SK-N-SH (cell line): ENCODE data around the gene SERPINC1. TPM values are rescaled to one million over a fixed set of nuclear protein-coding genes. Genes with fewer than 3 reads are reported as not detected.
"Not testable (repeated sequence)": the region's sequence is repeated elsewhere in the genome, so short reads cannot be mapped to it uniquely, and the experiment has no call there.

Source experiments
- CTCF ChIA-PET: fragments of 300-600, 350-600 bp; formaldehyde crosslinking; extraction: SDS; loops from one replicate; lab custom pipeline; 2021; lab: Yijun Ruan, JAX
- POLR2A ChIA-PET: fragments of 350-600 bp; sonication (Branson Sonifier 250); formaldehyde crosslinking; extraction: SDS; loops from one replicate; lab custom pipeline; 2020; ENCODE audit warnings: antibody characterized with exemption, inconsistent platforms; lab: Yijun Ruan, JAX
- DNase-seq: peaks from one replicate; pipeline ENCODE4 v3.0.0; 2012
- H2AFZ ChIP-seq: fragments of 200-600 bp; sonication (generic); 2 replicates; pipeline ENCODE4 v1.8.1; 2016; ENCODE audit warnings: antibody characterized with exemption, mild to moderate bottlenecking, low read depth
- H3F3A ChIP-seq: fragments of 200-600 bp; sonication (generic); replicated peaks from 2 replicates; pipeline ENCODE3; 2016; ENCODE audit warnings: antibody characterized with exemption, mild to moderate bottlenecking; ENCODE audit not compliant: insufficient read depth
- H3K27ac ChIP-seq, 2 experiments: fragments of 200-500 bp in 1 of 2; fragments of 200-600 bp in 1 of 2; sonication (Bioruptor generic) in 1 of 2; sonication (generic), shearing (Covaris generic) in 1 of 2; 2 replicates each; pipeline versions ENCODE4 v1.5.1 to v1.6.1; 2014 to 2016; ENCODE audit warnings: low read depth in 2 of 2, inconsistent platforms in 1 of 2, low read length in 1 of 2, mild to moderate bottlenecking in 1 of 2, mixed read lengths in 1 of 2
- H3K27me3 ChIP-seq: fragments of 200-600 bp; sonication (generic), shearing (Covaris generic); 2 replicates; pipeline ENCODE4 v1.6.1; 2016; ENCODE audit warnings: mixed run types; ENCODE audit not compliant: insufficient read depth
- H3K36me3 ChIP-seq, 2 experiments: fragments of 200-500 bp in 1 of 2; fragments of 200-600 bp in 1 of 2; sonication (Bioruptor generic) in 1 of 2; sonication (generic) in 1 of 2; replicated peaks in 1 of 2; 2 replicates each; pipeline versions ENCODE3 to v1.5.1; 2014 to 2016; ENCODE audit warnings: low read length in 1 of 2, mild to moderate bottlenecking in 1 of 2; ENCODE audit not compliant: insufficient read depth in 2 of 2, control insufficient read depth in 1 of 2
- H3K4me1 ChIP-seq, 2 experiments: fragments of 200-500 bp in 1 of 2; fragments of 200-600 bp in 1 of 2; sonication (Bioruptor generic) in 1 of 2; sonication (generic), shearing (Covaris generic) in 1 of 2; 2 replicates each; pipeline versions ENCODE4 v1.5.1 to v1.6.1; 2014 to 2016; ENCODE audit warnings: low read depth in 1 of 2, low read length in 1 of 2, mixed run types in 1 of 2; ENCODE audit not compliant: insufficient read depth in 2 of 2, control insufficient read depth in 1 of 2
- H3K4me2 ChIP-seq: fragments of 200-600 bp; sonication (generic), shearing (Covaris generic); 2 replicates; pipeline ENCODE4 v1.6.1; 2017; ENCODE audit warnings: mixed run types
- H3K4me3 ChIP-seq, 2 experiments: fragments of 200-500 bp in 1 of 2; fragments of 200-600 bp in 1 of 2; sonication (Bioruptor generic) in 1 of 2; sonication (generic), shearing (Covaris generic) in 1 of 2; 2 replicates each; pipeline versions ENCODE4 v1.5.1 to v1.8.1; 2014 to 2016; ENCODE audit warnings: low read depth in 2 of 2, inconsistent platforms in 1 of 2, low read length in 1 of 2, mild to moderate bottlenecking in 1 of 2, mixed read lengths in 1 of 2, moderate library complexity in 1 of 2
- H3K79me2 ChIP-seq: fragments of 200-600 bp; sonication (generic); 2 replicates; pipeline ENCODE4 v1.8.1; 2017; ENCODE audit warnings: mild to moderate bottlenecking; ENCODE audit not compliant: insufficient read depth
- H3K9ac ChIP-seq: fragments of 200-600 bp; sonication (generic); 2 replicates; pipeline ENCODE4 v1.6.1; 2017; ENCODE audit warnings: mixed run types
- H3K9me2 ChIP-seq: fragments of 200-600 bp; sonication (generic); 2 replicates; pipeline ENCODE4 v1.6.1; 2017; ENCODE audit warnings: mixed run types
- H3K9me3 ChIP-seq: fragments of 200-600 bp; sonication (generic); 2 replicates; pipeline ENCODE4 v1.6.1; 2017; ENCODE audit warnings: mixed run types, mild to moderate bottlenecking, moderate library complexity
- H4K20me1 ChIP-seq: fragments of 200-600 bp; sonication (generic); 2 replicates; pipeline ENCODE4 v1.6.1; 2017; ENCODE audit warnings: mild to moderate bottlenecking, mixed run types; ENCODE audit not compliant: insufficient read depth
- ELF1 ChIP-seq: IDR thresholded peaks from 2 replicates; pipeline ENCODE4 v1.4.0; 2012
- EZH2phosphoT487 ChIP-seq: fragments of 200-600 bp; sonication (generic); IDR thresholded peaks from 2 replicates; pipeline ENCODE4 v1.6.1; 2017; ENCODE audit warnings: low read depth, mixed run types, mild to moderate bottlenecking, antibody characterized with exemption, moderate library complexity, borderline replicate concordance
- FOSL2 ChIP-seq: IDR thresholded peaks from 2 replicates; pipeline ENCODE4 v1.4.0; 2012; ENCODE audit warnings: low read depth, mild to moderate bottlenecking, moderate library complexity, borderline replicate concordance
- FOXJ3 ChIP-seq: sonication (generic); formaldehyde crosslinking; IDR thresholded peaks from 2 replicates; pipeline ENCODE4 v1.5.1; 2020; ENCODE audit warnings: mild to moderate bottlenecking, missing genetic modification reagents
- FOXM1 ChIP-seq: IDR thresholded peaks from 2 replicates; pipeline ENCODE4 v1.4.0; 2012; ENCODE audit warnings: low read depth, mild to moderate bottlenecking
- GATA2 ChIP-seq: sonication (generic); formaldehyde crosslinking; IDR thresholded peaks from 2 replicates; pipeline ENCODE4 v1.5.0; 2020; ENCODE audit warnings: mild to moderate bottlenecking, missing genetic modification reagents
- MXI1 ChIP-seq: IDR thresholded peaks from 2 replicates; pipeline ENCODE4 v1.6.1; 2012; ENCODE audit warnings: mild to moderate bottlenecking, low read depth, low read length, improper control_type of control experiment
- POLR2AphosphoS5 ChIP-seq: IDR thresholded peaks from 2 replicates; pipeline ENCODE4 v1.6.1; 2012; ENCODE audit warnings: low read depth, low read length
- RAD21 ChIP-seq: IDR thresholded peaks from 2 replicates; pipeline ENCODE4 v1.6.1; 2012; ENCODE audit warnings: mild to moderate bottlenecking, low read length
- RFX5 ChIP-seq: IDR thresholded peaks from 2 replicates; pipeline ENCODE4 v1.6.1; 2012; ENCODE audit warnings: mild to moderate bottlenecking, improper control_type of control experiment, low read length
- SIN3A ChIP-seq: IDR thresholded peaks from 2 replicates; pipeline ENCODE4 v1.6.1; 2012; ENCODE audit warnings: low read depth, mild to moderate bottlenecking, low read length, moderate library complexity, borderline replicate concordance
- TAF1 ChIP-seq: IDR thresholded peaks from 2 replicates; pipeline ENCODE4 v1.6.1; 2012; ENCODE audit warnings: low read depth, mild to moderate bottlenecking, low read length, moderate library complexity, borderline replicate concordance
- USF2 ChIP-seq: fragments of 150-350 bp; IDR thresholded peaks from 2 replicates; pipeline ENCODE4 v1.6.1; 2017; ENCODE audit warnings: antibody characterized with exemption, low read length, low read depth, borderline replicate concordance
- YY1 ChIP-seq: IDR thresholded peaks from 2 replicates; pipeline ENCODE4 v1.4.0; 2012; ENCODE audit warnings: low read depth, mild to moderate bottlenecking
- WGBS: methylation state at CpG from one replicate; pipeline ENCODE4 v1.1.6; 2017; ENCODE audit warnings: low lambda C conversion rate; 5-methylcytosine and 5-hydroxymethylcytosine counted together
- polyA plus RNA-seq, 3 experiments: library from polyadenylated mRNA; depleted of rRNA; stranded (reverse); fragments of >200 nt; gene quantifications; 2 replicates each; pipeline ENCODE4 v1.2.3, GENCODE V29; 2012

The SERPINC1 gene
- 0.05 and 0.08 TPM in 2 replicates for polyA plus RNA-seq (2012; rRNA removed)
- 0.03 and 0.04 TPM in 2 replicates for polyA plus RNA-seq (2012; cell fraction: cytosol; rRNA removed)
- 0.18 and 0.27 TPM in 2 replicates for polyA plus RNA-seq (2012; cell fraction: nucleus; rRNA removed)

GRCh38 chr1:173917149-173917548 is at the start of gene SERPINC1:
Gene SERPINC1 (minus strand): TSS chr1:173917327. CDS start chr1:173917259, 68 bp downstream.
- Histone ChIP-seq H3K9me3 (no peaks in the 10 kb centered on the region), H3K27ac (no peak within 1 kb of the TSS), H3F3A (no peaks in the 10 kb centered on the region), H4K20me1 (no peaks in the 10 kb centered on the region), H3K27me3 (no peaks in the 10 kb centered on the region), H3K4me2 (no peak within 1 kb of the TSS), H3K79me2 (no peaks in the 10 kb centered on the region), H2AFZ (no peak within 1 kb of the TSS), H3K9ac (no peak within 1 kb of the TSS), H3K4me3 (no peak within 1 kb of the TSS), H3K36me3 (no peaks in the 10 kb centered on the region), H3K9me2 (no peaks in the 10 kb centered on the region), H3K4me1 (no peaks in the 10 kb centered on the region)
- WGBS, result 83% methylated on average over 3 of the region's 3 CpGs
- ChIA-PET POLR2A (no interaction called here), CTCF (no interaction called here)
- DNase-seq, result no peak
- TF ChIP-seq ELF1 (no peak), SIN3A (no peak), RAD21 (no peak), USF2 (no peak), FOXJ3 (no peak), RFX5 (no peak), TAF1 (no peak), FOSL2 (no peak), MXI1 (no peak), FOXM1 (no peak), POLR2AphosphoS5 (no peak), EZH2phosphoT487 (no peak), YY1 (no peak), GATA2 (no peak)

- DNase-seq, H3K9me3 ChIP-seq, POLR2A ChIA-PET, H3K4me3 ChIP-seq, H3K79me2 ChIP-seq, H4K20me1 ChIP-seq, H3K27me3 ChIP-seq, H3K27ac ChIP-seq, H2AFZ ChIP-seq, H3K9me2 ChIP-seq, H3K4me1 ChIP-seq, CTCF ChIA-PET, H3K4me2 ChIP-seq, H3K9ac ChIP-seq: not testable (repeated sequence)
- Histone ChIP-seq H3K36me3 (peaks cover 70 to 73% of the 10 kb centered on the region in 2 experiments), H3F3A (peaks cover 17% of the 10 kb centered on the region)
- over 99% methylated on average over 5 of the region's 5 CpGs for WGBS
Observed at GRCh38 chr1:173965896-173966295, 48.8 kb upstream of the SERPINC1 start.
